COLO829 (cell line): ENCODE data around the gene TBL3.
A peak's percentile ranks its signal among the peaks of the same experiment; 100 is the strongest.
"Not testable (repeated sequence)": the region's sequence is repeated elsewhere in the genome, so short reads cannot be mapped to it uniquely, and the experiment has no call there.

ENCODE experiments used
- DNase-seq: peaks from one replicate; pipeline ENCODE4 v3.0.0; 2012; ENCODE audit warnings: low spot score

TBL3 gene

DNA sequence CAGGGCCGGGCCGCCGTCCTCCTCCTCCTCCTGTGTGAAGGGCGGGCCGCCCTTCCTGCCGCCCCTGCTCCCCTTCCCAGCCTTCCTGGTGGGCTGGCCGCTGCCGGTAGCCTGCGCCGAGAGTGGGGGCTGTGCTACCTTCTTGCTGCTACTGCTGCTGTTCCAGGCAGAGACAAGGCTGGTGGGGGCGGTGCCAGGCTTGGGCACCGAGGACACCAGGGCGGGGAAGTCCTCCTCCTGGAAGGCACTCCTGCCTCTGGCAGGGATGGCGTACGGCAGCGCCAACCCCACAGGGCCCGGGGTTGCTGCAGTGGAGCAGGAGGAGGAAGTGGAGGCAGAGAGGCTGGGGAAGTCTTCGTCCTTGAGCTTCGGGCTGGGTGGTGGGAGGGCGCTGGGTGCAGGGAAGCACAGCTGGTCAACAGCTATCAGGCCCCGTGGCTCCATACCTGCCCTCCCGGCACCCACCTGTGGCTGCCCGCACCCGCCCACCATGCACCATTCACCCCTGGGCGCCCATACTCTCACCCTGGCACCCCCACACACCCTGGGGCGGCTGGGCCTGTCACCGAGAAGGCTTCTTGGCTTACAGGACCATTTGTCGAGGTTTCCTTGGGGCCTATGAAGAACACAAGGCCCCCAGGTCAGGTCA lies 28.1 kb downstream of the TBL3 start:
- no peak for DNase-seq

DNA sequence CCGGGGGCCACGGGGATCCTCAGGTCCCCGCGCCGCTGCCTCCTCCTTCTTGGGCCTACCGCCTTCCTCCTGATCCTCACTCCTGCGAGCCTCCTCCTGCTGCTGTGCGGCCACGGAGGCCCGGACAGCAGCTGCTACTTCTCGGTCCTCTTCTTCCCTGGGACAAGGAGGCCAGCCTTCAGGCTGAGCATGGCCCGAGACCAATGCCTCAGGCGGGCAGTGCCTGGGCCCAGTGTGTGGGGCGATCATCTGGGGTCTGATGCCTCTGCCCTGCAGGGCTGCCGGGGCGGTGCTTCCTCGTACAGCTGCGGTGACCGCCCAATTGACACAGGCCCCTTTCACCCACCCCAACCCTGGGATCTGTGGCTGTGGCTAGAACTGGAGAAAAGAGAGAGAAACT lies 29.2 kb downstream of the TBL3 start:
- DNase-seq, result no peak

DNA sequence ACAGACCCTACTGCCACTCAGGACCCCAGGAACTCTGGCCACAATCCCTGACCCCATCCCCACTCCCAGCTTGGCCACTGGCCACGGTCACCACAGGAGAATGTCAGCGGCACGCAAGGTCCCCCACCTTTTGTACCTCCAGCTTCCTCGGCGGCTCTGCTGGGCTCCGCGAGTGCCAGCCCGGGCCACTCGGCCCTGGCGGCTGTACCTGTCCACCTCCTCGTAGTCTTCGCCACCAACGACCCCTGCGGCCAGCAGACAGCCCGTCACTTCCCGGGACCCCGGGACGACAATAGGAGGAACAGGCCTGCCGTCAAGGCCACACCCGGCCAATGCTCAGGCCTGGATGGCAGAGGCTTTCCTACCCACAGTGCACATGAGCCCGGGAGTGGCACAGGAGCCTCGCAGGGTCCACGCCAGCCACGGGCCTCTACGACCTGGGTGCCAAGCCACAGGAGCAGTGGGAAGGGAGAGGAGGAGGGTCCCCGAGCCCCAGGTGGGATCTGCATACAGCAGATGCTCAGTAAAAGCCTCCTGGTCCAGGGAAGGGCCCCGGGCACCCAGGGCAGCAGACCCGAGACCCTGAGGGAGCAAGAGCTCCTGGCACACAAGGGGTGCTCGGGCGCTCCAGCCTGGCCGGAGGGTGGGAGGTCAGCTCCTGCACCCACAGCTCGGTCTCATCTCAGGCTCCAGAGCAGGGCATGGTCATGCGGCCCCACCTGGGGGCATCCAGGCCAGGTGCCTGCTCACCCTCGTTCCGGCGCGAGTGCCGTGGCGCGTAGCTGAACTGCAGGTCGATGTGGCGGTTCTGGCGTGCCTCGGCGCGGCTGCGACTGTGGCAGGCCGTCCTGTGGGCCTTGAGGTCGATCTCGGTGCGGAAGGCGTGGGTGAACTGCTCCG lies 29.9 kb downstream of the TBL3 start:
- DNase-seq, result no peak

DNA sequence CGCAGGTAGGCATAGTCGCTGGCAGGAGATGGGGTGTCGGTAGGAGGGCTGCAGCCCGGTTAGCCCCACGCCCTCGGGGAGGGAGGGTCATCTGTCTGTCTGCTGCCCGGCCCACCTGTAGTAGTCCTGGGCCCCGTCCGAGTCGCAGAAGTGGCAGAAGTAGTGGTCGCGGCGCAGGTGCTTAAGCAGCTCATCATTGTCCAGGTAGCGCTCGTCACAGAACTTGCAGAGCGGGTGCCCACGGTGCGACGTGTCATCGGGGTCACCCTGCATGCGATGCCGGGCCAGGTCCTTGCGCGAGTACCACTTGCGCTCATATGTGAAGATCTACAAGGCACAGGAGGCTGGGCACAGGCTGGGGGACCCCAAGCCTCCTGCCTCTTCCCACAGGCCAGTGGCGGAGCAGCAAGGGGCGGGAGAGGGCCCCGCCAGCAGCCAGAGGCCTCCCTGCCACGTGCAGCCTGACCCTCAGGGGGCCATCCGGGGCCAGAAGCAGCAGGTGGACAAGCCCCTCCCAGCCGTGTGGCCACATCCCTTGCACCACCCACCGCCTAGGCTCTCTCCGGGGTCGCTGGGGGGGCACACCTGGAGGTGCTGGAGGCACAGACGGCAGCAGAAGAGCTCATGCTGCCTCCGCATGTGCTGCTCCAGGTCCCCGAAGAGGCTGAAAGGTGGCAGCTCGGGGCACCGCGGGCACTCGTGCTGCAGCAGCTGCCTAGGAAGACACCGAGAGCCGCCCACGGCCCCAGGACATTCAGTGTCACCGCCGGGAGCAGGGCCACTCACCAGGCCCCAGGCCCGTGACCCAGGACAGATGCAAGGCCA lies 30.8 kb downstream of the TBL3 start:
- DNase-seq, result no peak

DNA sequence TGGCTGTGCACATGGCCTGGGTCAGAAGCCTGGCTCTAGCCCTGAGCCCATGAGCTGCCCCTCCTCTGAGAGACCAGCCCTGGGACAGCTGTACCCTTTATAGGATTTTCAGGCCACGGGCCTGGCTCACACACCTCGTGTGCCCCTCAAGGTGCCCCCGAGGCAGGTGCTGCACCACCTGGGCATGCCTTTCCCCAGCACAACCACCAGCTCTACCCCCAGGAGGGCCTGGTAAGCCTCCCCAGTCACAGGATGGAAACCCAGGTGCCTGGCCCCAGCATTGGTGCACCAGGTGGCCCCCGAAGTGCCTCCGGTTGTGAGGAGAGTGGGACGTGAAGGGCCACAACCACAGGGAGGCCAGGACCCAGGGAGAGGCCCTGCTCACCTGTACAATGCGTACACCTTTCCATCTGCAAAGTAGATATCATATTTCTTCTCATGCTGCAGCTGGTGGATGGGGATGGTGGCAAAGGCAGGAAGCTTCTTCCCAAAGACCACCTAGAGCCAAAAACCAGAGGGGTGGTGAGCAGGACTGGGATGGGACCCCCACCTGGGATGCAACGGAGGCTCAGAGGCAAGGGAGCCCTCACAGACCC lies 31.5 kb downstream of the TBL3 start:
- no peak for DNase-seq

DNA sequence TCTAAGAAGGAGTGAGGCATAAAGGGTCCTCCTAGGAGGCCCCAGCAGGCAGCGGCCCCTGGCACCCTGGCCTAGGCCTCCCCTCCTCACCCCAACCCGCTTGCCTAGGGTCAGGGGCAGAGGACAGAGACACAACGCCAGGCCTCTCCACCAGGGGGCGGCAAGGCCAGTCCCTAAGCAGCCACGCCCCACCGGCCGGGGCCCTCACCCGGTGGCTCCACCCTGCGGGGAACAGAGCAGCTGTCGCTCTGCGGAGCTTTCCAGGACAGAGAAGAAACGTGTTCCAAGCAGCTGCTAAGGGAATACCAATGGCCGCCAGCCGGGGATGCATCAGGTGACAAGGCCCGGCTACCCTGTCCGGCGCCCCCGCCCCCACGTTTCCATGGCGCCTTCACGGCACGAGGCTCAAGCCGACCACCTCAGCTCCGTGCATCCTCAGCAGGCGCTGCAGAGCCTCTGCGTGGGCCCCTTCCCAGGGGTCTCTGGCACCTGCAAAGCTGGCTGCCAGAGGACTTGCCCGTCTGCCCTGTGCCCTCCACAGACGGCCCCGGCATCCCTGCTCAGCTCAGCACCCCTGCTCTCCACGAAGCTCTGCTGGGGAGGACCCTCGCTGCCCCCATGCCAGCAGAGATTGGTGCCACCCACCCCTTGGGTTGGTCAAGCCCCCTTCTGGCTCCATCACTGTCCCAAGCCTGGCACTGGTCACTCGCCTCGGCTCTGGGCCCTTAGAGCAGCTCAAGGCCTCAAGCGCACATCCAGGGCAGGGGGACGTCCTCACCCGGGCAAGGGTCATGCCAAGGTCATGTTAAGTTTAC lies 32.2 kb downstream of the TBL3 start:
- DNase-seq, result peak; percentile 79

DNA sequence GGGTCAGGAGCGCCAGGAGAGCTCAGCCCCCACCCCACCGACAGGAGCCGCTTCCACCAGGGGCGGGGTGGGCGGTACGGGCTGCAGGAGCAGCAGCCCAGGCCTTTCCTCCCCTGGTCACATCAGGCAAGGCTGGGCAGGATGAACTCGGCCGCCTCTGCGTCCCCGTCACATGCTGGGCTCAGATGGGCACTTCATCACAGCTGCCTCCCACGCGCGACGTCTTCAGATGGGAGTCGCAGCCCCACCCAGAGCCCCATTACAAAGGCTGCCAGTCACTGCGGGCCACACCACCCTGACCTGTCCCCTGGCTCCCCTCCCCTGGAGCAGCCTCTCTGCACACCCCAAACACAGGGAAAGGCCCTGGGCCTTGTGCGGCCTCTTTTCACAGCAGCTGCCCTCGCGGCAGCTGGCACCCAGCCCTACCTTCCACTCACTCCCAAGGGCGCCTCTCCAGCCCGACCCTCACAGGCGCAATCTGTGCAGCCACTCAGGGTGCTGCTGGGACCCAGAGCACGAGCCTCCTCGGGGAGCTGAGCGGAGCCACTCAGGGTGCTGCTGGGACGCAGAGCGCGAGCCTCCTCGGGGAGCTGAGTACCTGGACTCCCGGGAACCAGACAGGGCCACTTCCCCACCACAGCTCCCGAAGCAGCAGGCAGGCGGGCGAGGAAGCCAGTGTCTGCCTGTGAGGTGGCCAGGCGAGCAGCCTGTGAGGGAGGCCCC lies 33.1 kb downstream of the TBL3 start:
- no peak for DNase-seq

DNA sequence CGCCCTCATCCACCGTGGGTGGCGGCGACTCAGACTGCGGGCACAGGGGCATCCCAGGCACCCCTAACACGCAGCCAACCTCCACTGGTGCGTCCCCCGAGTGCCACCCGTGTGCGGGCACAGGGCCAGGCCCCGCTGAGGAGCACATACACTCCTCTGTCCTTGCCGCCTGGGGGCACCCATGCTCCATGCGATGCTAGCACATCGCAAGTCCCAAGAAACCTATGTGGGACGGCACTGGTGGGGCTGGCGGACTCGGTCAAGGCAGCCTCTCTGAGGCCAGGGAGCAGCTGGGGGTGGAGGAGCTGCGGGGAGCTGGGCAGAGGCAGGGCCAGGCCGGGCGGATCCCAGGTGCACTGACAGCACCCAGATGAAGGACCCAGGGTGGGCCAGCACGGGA lies 33.8 kb downstream of the TBL3 start:
- no peak for DNase-seq

DNA sequence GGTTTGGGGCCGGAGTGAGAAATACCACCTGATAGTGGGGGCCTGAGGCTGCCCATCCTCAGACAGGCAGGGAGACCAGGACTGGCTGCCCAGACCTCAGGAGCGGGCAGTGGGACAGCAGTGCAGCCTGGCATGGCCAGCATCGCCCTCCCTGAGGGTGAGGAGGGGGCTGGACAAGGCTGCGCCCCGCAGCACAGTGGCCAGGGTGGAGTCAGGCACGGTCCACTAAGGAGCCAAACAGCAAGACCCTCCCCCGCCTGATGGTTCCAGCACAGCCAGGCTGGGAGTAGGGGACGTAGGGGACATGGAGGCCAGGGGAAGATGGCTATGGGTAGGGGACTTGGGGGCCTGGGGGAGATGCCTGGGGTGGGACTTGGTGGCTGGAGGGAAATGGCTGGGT lies 34.5 kb downstream of the TBL3 start:
- DNase-seq, result no peak

DNA sequence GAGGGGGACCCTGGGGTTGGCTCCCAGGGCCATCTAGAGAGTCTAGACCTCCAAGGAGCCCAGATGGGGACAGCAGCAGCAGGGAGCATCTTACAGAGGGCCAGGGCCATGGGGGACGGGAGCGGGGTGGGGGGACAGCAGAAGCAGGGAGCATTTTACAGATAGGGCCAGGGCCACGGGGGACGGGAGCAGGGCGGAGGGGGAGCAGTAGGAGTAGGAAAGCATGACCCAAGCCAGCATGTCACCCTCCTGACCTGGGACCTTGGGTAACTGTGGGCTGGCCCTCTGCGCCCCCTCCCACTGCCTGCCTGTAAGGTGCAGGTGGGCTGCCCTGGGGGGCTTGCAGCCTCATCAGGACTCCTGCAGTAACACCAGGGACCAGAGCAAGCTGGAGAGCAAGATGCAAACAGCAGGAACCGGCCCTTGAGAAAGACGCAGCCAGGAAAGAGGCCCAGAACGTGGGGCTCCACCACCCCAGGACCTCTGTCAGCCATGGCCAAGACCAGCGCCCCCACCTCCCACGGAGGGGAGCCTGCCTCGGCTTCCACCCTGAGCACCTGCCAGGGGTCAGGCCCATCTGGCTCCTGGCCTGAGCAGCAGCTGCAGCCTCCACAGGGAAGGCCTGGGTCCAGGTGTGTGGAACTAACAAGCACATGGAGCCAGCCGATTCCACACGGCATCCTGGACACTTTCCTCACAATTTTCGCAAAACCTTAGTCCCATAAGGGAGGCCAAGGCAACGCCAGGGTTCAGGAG lies 35.4 kb downstream of the TBL3 start:
- no peak for DNase-seq

DNA sequence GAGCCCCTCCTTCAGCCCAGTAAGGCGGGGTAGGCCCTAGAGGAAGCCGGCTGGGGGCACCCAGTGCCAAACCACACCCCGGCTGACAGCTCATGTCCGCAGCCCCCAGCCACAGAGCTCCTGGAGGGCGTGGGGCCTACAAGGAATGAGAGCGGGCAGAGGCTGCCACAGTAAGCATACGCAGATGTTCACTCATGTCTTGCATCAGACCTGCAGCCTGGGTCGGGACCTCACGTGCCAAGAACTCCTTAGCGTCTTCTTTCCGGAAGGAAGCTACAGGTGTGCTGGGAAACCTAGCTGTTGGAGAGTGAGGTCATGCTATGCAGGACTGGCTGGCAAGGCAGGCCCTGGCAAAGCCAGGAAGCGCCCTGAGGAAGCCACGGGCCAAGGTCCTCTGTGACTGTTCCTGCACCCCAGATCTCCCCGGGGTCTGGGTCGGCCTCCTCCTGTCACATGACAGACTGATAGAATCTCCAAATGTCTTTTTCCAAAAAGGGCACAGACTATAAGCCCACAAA lies 36.2 kb downstream of the TBL3 start:
- no peak for DNase-seq

DNA sequence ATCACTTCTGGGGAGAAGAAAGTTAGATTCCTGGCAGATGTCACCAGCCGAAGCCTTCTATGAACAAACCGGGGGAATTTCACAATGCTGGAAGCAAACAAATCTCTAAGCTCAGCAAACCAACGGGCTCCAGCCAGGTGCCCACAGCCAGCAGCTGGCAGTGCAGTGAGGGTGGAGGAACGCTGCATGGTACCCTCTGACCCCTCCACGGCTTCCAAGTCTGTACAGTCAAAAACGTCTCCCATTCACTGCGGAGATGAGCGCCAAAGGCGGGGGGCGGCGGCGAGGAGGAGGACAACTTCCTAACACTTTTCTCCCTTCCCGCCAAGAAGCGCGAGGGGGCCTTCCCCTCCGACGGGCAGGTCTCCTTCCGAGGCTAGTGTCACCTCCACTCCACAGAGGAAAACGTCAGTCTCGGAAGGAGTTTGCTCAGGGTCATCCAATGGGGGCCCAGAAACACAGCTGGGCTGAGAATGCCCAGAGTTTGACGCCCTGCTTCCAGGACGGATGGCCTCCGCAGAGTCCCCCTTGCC lies 36.8 kb downstream of the TBL3 start:
- no peak for DNase-seq

DNA sequence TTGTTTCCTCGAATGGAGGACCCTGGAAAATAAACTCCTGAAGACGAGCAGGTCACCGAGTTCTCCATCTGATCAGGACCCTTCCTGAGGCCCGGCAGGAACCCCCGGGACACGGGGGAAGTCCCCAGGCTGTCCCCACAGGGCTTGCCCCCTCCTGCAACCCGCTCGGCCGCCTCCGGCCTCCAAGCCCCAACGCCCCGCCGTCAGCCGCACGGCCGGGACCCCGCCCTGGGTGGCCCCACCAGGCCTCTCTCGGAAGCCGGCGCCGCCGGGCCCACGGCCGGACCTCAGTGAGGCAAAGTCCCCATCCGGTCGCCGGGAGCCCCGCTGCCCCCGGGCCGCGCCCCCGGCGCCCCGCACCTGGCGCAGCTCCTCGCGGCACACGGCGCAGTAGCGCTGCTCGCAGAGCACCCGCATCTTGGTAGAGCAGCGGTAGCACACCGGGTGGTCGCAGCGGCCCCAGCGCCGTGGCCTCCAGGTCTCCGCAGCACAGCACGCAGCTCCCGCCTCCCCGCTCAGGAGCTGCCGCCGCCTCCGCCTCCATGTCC lies 37.4 kb downstream of the TBL3 start:
- no peak for DNase-seq

DNA sequence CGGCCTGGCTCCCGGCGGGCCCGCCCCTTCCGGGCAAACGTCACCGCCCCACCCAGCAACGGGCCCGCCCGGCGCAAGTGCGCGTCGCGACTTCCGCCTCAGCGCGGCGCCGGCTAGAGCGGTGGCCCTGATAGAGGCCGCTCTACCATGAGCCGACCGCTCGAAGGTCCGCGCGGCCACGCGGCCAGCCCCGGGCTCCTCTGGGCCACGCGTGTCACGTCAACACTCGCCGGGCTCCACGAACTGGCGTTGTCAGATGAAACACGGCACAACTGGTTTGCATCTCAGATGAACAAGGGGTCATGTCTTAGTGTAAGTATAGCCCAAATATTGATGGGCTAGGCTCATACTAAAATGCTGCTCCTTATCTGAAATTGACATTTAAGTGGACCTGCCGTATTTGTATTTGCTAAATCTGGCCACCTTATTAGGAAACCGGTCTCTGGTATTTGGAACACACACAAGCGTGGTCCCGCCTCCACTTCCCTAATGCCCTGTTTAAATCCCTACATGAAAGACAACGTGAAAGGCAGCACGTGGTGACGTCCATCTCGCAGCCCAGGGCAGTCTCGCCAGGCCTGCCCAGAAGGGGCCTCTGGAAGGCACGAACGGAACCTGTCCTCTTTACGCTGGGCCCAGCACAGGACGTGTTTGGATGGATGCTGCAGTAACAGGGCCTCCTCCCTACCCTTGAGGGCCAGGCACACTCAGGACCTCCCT lies 38.1 kb downstream of the TBL3 start, which contains the start of gene ZNF598:
ZNF598 (minus strand) TSS at position 31 of the 720 bp plus-strand sequence.
- peak; percentile 85 for DNase-seq

DNA sequence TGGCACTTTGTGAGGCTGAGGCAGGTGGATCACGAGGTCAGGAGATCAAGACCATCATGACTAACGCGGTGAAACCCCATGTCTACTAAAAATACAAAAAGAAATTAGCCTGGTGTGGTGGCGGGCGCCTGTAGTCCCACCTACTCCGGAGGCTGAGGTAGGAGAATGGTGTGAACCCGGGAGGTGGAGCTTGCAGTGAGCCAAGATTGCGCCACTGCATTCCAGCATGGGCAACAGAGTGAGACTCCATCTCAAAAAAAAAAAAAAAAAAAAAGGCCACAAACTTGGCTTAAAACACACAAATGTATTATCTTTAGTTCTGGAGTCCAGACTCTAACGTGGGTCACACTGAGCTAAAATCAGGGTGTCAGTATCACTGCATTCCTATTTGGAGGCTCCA lies 39.9 kb downstream of the TBL3 start:
- not testable (repeated sequence) for DNase-seq

DNA sequence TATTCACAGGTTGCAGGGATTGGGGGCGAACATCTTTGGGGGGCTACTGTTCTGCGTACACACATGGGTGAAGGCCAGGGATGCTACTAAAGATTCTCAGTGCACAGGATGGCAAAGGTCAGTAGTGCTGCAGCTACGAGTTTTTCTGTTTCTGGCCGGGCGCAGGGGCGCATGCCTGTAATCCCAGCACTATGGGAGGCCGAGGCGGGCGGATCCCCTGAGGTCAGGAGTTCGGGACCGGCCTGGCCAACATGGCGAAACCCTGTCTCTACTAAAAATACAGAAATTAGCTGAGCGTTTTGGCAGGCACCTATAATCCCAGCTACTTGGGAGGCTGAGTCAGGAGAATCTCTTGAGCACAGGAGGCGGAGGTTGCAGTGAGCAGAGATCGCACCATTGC lies 41.7 kb downstream of the TBL3 start:
- no peak for DNase-seq

DNA sequence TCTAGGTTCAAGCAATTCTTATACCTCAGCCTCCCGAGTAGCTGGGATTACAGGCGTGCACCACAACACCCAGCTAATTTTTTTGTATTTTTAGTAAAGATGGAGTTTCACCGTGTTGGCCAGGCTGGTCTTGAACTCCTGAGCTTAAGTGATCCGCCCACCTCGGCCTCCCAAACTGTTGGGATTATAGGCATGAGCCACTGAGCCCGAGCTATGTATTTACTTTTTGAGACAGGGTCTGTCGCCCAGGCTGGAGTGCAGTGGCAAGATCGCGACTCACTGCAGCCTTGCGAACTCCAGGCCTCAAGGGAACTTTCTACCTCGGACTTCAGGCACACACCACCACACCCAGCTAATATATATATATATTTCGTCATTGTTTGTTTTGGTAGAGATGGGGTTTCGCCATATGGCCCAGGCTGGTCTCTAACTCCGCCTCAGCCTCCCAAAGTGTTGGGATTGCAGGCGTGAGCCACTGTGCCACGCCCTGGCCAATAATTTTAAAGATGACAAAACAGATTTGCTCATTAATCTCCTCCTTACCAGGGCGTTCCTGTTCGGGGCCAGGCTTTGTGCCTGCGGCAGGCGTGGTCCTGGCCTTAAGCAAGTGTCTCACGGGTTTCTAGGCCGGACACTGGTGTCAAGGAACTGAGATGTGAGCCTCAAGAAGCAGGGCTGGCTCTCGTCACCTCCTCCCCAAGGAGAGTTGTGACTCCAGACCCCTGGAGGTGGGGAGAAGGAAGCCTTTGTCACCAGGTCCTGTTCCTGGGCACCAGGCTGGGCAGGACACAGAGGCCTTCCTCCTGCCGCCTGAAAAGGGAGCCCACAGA lies 43.5 kb downstream of the TBL3 start:
- DNase-seq, result no peak

DNA sequence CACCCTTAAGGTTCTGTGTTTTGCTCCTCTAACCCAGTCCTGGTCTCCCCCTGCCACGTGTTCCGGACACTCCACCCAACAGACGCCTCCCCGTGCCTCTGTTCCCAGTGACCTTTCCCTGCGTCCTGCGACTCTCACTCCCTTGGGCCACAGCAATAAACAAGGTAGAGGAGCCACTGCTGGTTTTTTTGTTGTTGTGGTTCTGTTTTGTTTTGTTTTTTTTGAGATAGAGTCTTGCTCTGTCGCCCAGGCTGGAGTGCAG lies 44.0 kb downstream of the TBL3 start:
- DNase-seq, result no peak
